Renal cortex interstitium (tissue), 11 donors: ENCODE measurements around the gene PDZD2. TPM values are rescaled to one million over a fixed set of nuclear protein-coding genes. Genes with fewer than 3 reads are reported as not detected.
A peak's percentile ranks its signal among the peaks of the same experiment; 100 is the strongest.
"Not testable (repeated sequence)": the region's sequence is repeated elsewhere in the genome, so short reads cannot be mapped to it uniquely, and the experiment has no call there.

Source experiments
- DNase-seq, 11 donors: peaks; one replicate each; pipeline ENCODE4 v3.0.0-alpha.2; 2013; ENCODE audit warnings: low read depth in 9 of 11, low spot score in 4 of 11; ENCODE audit errors: extremely low read depth in 1 of 11
- polyA plus RNA-seq, 3 donors: library from polyadenylated mRNA; unstranded; fragments of 120-200 nt; gene quantifications; one replicate each; pipeline ENCODE4 v1.2.1, GENCODE V29; 2013; ENCODE audit not compliant: insufficient read length in 3 of 3

The PDZD2 gene
- polyA plus RNA-seq, 3 donors = 17.3 to 21.6 (median 21.2) TPM

DNA sequence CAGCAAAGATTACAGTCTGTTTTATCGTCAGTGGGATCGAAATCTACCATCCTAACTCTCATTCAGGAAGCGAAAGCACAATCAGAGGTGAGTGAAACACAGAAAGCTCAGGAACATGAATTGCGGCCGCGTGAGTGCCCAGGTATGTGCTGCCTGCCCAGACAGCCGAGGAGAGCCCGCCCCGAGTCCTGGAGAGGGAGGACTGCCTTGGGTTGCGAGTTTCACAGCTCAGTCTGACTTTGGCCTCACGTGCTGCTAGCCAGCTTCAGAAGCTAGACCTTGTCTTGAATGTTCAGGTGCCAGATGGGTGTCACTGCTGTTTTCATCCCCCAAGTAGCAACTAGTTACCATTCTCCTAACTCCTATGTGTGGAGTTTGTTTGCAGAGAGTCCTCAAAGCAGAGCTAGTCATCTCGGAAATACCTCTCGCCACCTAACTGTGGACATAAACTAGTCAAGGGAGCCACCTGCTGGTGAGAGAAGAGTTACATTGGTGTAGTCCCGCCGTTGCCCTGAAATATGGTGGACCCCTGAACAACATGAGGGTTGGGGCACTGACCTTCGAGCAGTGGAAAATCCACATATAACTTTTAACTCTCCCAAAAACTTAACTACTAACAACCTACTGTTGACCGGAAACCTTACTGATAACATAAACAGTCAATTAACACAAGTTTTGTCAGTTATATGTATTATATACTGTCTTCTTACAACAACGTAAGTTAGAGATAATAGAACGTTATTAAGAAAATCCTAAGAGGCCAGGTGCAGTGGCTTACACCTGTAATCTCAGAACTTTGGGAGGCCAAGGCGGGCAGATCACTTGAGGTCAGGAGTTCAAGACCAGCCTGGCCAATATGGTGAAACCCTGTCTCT, 454.2 kb downstream of the PDZD2 start:
- peak in 10 of 11 donors; percentile 45 to 77 (median 66) for DNase-seq

DNA sequence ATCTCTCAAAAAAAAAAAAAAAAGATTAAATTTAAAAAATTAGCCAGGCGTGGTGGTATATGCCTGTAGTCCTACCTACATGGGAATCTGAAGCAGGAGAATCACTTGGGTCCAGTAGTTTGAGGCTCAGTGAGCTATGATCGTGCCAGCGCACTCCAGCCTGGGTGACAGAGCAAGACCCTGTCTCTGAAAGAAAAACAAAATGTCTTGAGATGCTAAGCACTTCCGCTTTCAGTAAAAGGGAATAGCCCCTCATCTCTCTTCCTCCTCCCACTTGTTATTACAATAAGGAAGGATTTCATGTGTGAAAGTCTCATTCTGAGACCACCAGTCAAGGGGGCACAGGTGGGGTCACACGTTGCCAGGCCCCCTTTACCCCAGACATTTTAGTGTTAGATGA, 455.8 kb downstream of the PDZD2 start:
- DNase-seq = no peak

DNA sequence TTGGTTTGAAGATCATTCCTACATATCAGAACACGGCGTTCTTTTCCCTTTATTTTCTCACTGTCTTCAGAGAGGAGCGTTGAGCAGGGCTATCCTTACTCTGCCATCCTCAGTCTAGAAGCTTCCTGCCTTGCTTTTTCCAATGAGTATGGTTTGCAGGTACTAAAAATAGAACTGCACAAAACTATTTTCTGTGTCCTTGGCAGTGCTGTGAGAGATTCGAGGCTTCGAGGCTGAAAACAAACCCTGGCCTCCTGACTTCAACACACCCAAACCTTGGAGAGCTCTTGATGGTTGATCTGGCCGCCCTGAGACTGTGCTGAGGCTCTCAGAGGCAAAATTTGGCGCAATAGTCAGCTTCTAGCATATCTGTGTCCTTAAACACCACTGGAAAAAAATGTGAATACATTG, 456.3 kb downstream of the PDZD2 start:
- DNase-seq = no peak

DNA sequence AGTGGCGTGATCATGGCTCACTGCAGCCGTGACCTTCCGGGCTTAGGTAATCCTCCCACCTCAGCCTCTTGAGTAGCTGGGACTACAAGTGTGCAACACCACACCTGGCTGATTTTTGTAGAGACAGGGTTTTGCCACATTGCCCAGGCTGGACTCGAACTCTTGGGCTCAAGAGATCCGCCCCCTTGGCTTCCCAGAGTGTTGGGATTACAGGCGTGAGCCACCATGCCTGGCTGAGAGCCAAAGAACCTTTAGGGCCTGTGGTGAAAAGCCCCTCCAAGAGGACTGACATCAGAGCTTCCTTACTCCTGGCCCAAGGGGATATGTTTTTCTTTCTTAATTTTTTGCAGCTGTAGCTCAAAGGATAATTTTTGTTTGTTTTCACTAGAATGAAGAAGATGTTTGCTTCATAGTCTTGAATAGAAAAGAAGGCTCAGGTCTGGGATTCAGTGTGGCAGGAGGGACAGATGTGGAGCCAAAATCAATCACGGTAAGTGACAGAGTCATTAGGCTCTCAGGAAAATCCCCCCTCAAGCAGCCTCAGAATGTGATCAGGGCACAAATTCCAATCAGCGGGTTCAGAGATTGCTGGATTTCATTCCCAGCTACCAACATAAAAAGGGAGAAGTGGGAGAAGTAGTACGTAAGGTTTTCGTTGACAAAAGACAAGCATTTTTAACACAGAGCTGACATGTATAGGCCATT, 458.1 kb downstream of the PDZD2 start:
- no peak for DNase-seq

DNA sequence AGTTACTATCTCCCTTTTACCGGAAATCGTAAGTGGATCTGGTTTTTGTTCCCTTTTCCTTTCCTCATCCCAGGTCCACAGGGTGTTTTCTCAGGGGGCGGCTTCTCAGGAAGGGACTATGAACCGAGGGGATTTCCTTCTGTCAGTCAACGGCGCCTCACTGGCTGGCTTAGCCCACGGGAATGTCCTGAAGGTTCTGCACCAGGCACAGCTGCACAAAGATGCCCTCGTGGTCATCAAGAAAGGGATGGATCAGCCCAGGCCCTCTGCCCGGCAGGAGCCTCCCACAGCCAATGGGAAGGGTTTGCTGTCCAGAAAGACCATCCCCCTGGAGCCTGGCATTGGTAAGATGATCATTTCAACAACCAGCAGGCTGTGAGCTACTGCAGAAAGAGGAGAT, 459.4 kb downstream of the PDZD2 start:
- DNase-seq = no peak

DNA sequence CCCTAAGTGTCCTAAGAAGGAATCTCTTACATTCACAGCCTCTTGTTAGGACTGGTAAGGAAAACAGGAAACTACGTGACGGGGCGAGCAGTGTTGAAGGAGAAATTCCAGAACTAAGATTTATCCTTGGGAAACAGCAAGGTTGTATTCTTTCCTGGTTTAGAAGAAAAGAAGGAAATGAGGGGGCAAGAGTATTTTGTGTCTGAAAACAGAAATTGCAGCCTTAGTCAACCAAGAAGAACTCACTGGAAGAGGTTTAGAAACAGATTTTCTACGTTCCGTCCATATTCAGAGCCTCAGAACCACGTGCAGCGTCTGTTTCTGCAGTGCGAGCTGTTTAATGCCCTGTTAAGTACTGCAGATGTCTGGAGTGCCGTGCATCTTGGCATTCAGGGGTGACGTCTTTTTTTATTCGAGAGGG, 460.0 kb downstream of the PDZD2 start:
- peak in 2 of 11 donors; percentile 17 to 36 for DNase-seq

DNA sequence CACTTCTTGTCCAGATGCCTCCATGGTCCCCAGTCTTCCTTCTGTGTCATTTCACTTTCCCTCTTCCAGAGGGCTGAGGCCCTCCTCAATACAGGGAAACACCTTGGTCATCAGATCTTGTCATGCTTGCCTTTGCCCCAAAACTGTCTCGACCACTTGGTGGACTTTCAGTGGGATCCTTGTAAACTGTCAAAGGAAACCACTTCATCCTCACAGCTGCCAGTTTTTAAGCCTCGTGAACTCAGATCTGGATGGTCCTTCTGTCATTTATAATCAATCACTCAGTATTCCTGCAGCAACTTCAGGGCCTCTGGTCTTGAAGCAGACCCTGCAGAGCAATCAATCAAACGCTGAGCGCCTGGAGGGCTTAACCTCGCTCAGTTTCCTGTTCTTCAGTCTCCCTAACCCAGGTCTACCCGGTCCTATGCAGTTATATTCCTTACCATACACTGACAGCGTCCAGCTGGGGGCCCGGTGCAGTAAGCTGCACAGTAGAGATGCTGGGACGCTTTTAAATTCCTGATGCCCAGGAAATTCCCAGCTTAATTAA, 460.6 kb downstream of the PDZD2 start:
- DNase-seq = no peak

DNA sequence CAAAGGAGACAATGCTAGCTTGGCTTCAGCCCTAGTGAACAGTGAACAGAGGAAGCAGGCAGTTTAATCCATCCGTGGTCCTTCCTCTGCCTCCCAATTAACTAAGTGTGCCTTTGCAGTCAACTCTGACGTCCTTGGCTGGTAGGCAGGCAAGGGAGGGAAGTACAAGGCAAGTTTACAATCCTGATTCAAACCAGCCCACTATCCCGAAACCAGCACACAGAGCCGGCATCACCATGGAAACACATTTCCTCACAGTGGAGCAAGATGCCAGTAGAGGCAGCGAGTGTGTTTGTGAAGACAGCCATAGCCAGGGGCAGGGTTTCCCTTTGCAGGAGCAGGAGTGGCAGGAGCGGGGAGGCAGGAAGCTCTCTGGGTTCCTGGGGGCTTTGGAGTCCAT, 461.3 kb downstream of the PDZD2 start:
- no peak for DNase-seq

DNA sequence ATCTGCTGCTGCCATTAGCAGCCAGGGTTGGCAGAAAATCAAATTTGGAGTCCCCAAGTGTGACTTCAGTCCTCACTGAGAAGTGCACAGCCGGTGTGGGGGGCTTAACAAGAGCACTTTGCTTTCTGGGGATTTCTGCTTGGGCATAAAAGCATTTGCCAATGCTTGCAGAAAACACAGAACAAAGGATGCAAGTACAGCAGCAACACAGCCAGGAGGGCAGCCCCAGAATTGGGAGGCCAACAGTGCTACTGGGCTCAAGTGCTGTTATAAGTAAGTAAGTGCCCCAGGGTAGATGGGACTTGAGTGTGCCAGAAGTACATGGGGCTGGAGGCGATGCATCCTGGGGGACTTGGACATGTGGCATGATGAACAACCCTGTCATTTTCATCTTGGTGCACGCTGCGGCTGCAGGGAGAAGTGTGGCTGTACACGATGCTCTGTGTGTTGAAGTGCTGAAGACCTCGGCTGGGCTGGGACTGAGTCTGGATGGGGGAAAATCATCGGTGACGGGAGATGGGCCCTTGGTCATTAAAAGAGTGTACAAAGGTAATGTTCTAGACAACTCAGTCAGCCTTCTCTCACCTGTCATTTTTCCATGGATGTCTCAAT, 461.9 kb downstream of the PDZD2 start:
- no peak for DNase-seq

DNA sequence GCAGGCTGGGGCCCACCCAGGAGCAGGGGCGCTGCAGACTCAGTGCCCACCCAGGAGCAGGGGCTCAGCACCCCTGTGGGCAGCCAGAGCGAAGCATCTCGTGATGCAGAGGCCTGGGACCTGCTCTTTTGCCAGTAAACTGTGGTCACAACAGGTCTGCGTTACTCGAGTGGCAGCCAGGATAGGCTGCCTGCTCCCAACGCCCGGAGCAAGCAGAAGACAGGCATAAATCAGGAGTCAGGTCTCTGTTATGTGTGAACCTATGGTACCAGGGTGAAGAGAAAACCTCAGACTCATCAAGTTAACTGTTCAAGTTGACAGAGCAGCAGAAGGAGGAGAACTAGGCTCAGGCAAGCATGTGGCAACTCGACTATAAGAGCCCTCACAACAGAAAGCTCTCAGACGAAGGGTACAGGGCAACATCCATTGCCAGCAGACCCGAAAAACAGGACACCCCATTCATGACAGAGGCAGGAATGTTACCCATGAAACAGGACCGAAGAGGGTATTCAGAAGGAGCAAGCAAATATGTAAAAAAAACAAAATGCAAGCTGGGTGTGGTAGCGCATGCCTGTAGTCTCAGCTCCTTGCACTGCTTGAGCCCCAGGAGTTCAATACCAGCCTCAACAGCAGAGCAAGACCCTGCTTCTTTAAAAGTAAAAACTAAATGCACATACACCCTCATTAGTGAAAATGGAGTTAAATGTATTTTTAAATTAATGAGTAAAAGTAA, 463.5 kb downstream of the PDZD2 start:
- DNase-seq = no peak

DNA sequence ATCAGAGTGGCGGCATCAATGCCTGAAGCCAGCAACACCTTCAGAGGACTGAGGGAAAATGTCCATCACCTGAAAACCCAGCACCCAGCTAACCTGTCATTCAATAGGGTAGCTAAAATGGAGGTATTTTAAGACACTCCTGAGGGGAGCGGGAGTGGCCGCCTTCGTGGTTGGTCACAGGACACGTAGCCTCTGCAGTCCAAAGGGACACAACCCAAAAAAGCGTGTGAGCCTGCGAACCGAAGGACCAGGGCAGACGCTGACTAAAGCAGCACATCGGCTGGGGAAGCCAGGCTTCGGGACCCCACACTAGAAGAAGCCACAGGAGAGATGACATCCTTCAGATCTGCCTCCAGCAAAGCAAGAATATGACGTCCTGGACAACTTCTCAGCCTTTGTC, 464.6 kb downstream of the PDZD2 start:
- DNase-seq = no peak

DNA sequence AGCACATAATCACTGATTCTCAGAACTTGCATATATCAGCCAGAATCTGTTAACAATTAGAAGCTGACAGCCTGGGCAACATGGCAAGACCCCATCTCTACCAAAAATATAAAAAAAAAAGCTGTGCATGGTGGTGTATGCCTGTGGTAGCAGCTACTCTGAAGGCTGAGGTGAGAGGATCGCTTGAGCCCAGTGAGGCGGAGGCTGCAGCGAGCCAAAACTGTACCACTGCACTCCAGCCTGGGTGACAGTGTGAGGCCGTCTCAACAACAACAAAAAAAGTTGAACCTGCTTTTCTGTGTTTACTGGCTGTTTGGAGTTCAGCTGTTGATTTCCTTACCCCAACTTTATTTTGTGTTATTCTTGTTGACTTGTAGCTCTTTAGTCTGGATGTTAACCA, 468.4 kb downstream of the PDZD2 start:
- DNase-seq = no peak

DNA sequence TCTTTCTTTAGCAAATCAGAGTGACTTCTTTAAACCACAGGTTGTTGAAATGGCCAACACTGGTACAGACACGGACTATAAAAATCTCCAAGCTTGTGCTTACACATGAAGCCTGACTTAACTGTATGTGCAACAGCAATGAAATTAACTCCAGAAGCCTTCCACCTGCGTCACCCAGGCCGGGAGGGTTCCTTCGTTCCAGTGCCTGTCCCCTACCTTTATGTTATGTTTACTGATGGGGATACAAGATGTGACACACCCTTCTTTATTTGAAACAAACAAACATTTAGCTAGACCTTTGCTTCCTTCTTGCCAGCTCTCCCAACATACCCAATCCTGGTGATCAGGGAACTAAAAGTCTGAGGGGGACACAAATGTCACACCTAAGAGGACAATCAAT, 469.2 kb downstream of the PDZD2 start:
- no peak for DNase-seq

DNA sequence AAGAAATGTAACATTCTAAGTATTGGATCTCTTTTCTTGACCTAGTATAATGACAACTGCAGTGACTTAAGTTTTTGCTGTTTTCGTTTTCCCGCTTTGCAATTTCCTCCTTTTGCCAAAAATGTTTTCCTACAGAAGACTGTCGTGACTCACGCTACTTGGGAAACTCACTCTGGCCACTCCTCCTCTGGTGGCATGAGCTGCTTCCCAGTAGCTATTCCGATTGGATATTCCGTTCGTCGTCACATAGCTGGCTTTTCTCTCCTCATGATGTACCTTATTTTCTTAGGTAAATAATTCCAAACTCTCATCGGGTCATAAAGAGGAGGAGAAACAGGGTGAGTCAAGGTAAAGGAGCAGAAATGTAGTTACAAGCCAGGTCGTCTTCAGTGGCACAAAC, 470.3 kb downstream of the PDZD2 start:
- DNase-seq = no peak

DNA sequence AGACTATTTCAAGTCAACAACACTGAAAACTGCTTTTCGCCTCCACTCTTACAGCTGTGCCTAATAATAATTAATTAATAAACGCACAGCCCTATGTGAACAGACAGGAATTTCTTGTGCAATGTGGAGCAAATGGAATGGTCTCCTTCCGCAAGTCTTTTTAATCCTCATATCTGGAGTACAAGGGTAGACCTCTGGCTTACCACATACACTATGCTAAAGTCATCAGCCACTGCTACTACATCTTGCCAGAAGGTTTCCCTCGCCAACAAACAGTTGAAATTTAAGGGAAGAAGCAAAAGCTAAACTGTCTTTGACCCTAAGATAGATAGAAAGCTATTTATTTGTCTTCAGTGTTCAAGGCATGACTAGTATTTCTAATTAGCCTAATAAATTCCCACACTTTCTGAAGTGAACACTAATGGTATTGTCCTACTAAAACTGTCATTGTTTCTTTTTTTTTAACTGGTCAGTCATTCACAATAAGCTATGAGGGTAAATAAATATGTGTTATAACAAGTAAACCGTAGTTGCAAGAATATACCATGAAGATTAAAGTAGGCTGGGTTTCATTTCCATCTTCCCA, 471.3 kb downstream of the PDZD2 start:
- no peak for DNase-seq

DNA sequence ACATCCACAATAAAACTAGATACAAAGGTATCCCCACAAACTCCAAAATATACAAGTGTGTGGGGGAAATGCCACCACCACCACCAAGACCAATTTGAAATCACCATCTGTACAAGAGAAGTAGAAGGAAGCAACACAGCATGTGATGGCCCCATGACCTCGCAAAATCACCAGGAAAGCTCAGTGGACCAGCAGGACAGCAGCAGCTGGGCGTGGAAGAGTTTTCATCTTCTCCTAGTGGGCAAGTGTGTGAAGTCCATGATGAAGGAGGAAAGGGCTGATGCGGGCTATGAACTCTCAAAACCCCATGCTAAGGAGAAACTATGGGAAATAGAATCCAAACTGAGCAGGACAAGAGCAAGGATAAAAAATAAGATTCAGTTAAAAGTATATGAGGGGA, 477.1 kb downstream of the PDZD2 start:
- no peak for DNase-seq

DNA sequence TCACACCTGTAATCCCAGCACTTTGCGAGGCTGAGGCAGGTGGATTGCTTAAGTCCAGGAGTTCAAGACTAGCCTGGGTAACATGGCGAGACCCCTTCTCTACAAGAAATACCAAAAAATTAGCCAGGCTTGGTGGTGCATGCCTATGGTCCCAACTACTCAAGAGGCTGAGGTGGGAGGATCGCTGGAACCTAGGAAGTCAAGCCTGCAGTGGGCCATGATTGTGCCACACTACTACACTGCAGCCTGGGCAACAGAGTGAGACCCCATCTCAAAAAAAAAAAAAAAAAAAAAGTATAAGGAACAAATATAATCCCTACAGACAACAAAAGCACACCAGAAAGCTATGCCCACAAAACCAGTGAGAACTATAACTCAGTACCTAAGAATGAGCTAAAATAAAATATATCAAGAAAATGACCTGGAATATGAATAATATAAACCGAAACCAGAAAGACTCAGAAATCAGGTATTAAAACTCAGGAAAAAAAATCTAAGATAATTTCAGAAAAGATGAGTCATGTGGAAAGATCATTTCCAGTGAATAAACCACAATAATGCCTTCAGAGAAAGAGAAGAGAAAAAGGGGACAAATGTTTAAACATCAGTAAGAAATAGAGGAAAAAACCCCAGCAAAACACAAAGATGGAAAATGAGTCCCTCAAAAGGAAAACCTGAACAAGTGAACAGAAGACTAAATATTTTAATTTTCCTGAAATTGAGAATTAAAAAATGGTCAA, 477.8 kb downstream of the PDZD2 start:
- no peak for DNase-seq

DNA sequence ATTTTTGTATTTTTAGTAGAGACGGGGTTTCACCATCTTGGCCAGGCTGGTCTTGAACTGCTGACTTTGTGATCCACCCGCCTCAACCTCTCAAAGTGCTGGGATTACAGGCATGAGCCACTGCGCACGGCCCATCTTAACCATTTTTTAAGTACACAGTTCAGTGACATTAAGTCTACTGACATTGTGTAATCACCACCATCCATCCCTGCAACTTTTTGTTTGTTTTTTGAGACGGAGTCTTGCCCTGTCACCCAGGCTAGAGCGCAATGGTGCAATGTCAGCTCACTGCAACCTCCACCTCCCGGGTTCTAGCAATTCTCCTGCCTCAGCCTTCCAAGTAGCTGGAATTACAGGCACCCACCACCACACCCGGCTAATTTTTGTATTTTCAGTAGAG, 480.0 kb downstream of the PDZD2 start:
- DNase-seq = not testable (repeated sequence)
